WTC11 (cell line): ENCODE results near the gene FANCL.
"Not testable (repeated sequence)": the region's sequence is repeated elsewhere in the genome, so short reads cannot be mapped to it uniquely, and the experiment has no call there.

ENCODE experiments used
- GABPB1 ChIP-seq: sonication (generic); formaldehyde crosslinking; IDR thresholded peaks from 2 replicates; pipeline ENCODE4 v1.8.1; 2023; ENCODE audit warnings: mild to moderate bottlenecking, missing genetic modification reagents
- RELA ChIP-seq: sonication (generic); formaldehyde crosslinking; IDR thresholded peaks from 2 replicates; pipeline ENCODE4 v1.8.1; 2022; ENCODE audit warnings: missing genetic modification reagents, mild to moderate bottlenecking, borderline replicate concordance
- TEAD4 ChIP-seq: sonication (generic); formaldehyde crosslinking; IDR thresholded peaks from 2 replicates; pipeline ENCODE4 v1.8.0; 2022; ENCODE audit warnings: mild to moderate bottlenecking, missing genetic modification reagents
- ZNF138 ChIP-seq: sonication (generic); formaldehyde crosslinking; conservative IDR thresholded peaks from 2 replicates; pipeline ENCODE4 v1.8.1; 2022; ENCODE audit warnings: mild to moderate bottlenecking, moderate library complexity, missing genetic modification reagents
- TF ChIP-seq, protein P1 (sequence below): sonication (generic); formaldehyde crosslinking; conservative IDR thresholded peaks from 2 replicates; pipeline ENCODE4 v1.8.1; 2022; ENCODE audit warnings: mild to moderate bottlenecking, missing genetic modification reagents
- TF ChIP-seq, protein P2 (sequence below): fragments of 200-600 bp; IDR thresholded peaks from 2 replicates; pipeline ENCODE4 v1.8.0; 2022; ENCODE audit warnings: antibody characterized with exemption
- TF ChIP-seq, protein P3 (sequence below): sonication (generic); formaldehyde crosslinking; conservative IDR thresholded peaks from 2 replicates; pipeline ENCODE4 v1.8.1; 2023; ENCODE audit warnings: mild to moderate bottlenecking, low read depth, missing genetic modification reagents, moderate library complexity
- TF ChIP-seq, protein P4 (sequence below): sonication (generic); formaldehyde crosslinking; IDR thresholded peaks from 2 replicates; pipeline ENCODE4 v1.8.1; 2023; ENCODE audit warnings: mild to moderate bottlenecking, missing genetic modification reagents, moderate library complexity

DNA sequence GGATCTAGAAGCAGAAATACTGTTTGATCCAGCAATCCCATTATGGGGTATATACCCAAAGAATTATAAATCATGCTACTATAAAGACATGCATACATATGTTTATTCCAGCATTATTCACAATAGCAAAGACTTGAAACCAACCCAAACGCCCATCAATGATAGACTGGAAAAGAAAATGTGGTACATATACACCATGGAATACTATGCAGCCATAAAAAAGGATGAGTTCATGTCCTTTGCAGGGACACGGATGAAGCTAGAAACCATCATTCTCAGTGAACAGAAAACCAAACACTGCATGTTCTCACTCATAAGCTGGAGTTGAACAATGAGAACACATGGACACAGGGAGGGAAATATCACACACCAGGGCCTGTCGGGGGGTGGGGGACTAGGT, 61.0 kb downstream of the FANCL start:
- TF ChIP-seq, protein P1, sequence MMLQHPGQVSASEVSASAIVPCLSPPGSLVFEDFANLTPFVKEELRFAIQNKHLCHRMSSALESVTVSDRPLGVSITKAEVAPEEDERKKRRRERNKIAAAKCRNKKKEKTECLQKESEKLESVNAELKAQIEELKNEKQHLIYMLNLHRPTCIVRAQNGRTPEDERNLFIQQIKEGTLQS (CRISPR knock-in tag), result not testable (repeated sequence)
- TF ChIP-seq, protein P2, sequence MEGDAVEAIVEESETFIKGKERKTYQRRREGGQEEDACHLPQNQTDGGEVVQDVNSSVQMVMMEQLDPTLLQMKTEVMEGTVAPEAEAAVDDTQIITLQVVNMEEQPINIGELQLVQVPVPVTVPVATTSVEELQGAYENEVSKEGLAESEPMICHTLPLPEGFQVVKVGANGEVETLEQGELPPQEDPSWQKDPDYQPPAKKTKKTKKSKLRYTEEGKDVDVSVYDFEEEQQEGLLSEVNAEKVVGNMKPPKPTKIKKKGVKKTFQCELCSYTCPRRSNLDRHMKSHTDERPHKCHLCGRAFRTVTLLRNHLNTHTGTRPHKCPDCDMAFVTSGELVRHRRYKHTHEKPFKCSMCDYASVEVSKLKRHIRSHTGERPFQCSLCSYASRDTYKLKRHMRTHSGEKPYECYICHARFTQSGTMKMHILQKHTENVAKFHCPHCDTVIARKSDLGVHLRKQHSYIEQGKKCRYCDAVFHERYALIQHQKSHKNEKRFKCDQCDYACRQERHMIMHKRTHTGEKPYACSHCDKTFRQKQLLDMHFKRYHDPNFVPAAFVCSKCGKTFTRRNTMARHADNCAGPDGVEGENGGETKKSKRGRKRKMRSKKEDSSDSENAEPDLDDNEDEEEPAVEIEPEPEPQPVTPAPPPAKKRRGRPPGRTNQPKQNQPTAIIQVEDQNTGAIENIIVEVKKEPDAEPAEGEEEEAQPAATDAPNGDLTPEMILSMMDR, result not testable (repeated sequence)
- not testable (repeated sequence) for TF ChIP-seq TEAD4, GABPB1, RELA, ZNF138 (CRISPR knock-in tag)
- TF ChIP-seq, protein P3, sequence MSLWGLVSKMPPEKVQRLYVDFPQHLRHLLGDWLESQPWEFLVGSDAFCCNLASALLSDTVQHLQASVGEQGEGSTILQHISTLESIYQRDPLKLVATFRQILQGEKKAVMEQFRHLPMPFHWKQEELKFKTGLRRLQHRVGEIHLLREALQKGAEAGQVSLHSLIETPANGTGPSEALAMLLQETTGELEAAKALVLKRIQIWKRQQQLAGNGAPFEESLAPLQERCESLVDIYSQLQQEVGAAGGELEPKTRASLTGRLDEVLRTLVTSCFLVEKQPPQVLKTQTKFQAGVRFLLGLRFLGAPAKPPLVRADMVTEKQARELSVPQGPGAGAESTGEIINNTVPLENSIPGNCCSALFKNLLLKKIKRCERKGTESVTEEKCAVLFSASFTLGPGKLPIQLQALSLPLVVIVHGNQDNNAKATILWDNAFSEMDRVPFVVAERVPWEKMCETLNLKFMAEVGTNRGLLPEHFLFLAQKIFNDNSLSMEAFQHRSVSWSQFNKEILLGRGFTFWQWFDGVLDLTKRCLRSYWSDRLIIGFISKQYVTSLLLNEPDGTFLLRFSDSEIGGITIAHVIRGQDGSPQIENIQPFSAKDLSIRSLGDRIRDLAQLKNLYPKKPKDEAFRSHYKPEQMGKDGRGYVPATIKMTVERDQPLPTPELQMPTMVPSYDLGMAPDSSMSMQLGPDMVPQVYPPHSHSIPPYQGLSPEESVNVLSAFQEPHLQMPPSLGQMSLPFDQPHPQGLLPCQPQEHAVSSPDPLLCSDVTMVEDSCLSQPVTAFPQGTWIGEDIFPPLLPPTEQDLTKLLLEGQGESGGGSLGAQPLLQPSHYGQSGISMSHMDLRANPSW (CRISPR knock-in tag), result not testable (repeated sequence)
- TF ChIP-seq, protein P4, sequence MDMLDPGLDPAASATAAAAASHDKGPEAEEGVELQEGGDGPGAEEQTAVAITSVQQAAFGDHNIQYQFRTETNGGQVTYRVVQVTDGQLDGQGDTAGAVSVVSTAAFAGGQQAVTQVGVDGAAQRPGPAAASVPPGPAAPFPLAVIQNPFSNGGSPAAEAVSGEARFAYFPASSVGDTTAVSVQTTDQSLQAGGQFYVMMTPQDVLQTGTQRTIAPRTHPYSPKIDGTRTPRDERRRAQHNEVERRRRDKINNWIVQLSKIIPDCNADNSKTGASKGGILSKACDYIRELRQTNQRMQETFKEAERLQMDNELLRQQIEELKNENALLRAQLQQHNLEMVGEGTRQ (CRISPR knock-in tag), result not testable (repeated sequence)
